GM12891 (cell line): ENCODE measurements around the gene TGIF1.

Source experiments
- POLR2A ChIP-seq: IDR thresholded peaks from 2 replicates; pipeline ENCODE4 v1.6.1; 2011; ENCODE audit warnings: low read depth, low read length, control low read depth
- POLR2AphosphoS5 ChIP-seq: IDR thresholded peaks from 2 replicates; pipeline ENCODE4 v1.6.1; 2011; ENCODE audit warnings: low read depth, low read length, control low read depth
- TAF1 ChIP-seq: IDR thresholded peaks from 2 replicates; pipeline ENCODE4 v1.6.1; 2011; ENCODE audit warnings: low read depth, low read length, control low read depth

GRCh38 chr18:3456686-3457069, 6.7 kb downstream of the TGIF1 start:
- TF ChIP-seq TAF1 (no peak), POLR2A (no peak), POLR2AphosphoS5 (no peak)
